GOT3 (cell line): ENCODE results near the gene PC.

Experiments used
- DNase-seq: peaks from one replicate; lab custom pipeline; 2025; ENCODE audit warnings: mixed read lengths; lab: John Stamatoyannopoulos, UW

Gene PC

GRCh38 chr11:66956689-66957290, 1.4 kb downstream of the PC start:
- no peak for DNase-seq

- no peak for DNase-seq
Measured at GRCh38 chr11:66953081-66953833, 4.9 kb downstream of the PC start.

GRCh38 chr11:66951927-66952337, 6.3 kb downstream of the PC start:
- DNase-seq: no peak

- DNase-seq: no peak
Measured at GRCh38 chr11:66951135-66951534, 7.0 kb downstream of the PC start.

GRCh38 chr11:66950112-66950535, 8.1 kb downstream of the PC start:
- no peak for DNase-seq

DNA sequence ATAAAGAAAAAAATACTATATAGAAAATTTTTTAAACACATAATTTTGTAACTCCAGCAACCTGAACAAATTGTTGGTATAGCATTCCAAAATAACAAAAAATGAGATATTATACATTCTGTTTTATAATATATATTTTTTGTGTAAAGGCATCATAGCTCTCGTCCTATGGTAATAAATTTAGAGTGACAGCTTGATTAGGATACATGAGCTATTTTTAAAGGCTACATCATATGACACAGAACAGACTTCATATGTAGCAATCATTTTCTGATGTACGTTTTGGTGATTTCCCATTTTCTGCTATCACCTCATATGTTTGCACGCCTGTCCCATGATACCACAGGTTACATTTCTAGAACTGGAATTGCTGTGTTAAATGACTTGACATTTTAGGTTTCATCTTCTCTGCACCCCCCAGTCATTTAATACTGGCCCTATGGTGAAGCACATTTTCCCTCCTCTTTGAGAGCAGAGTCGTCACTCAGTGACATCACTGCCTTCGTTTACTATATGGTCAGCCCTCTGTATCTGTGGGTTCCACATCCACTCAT, 19.5 kb downstream of the PC start:
- DNase-seq: no peak

- DNase-seq: no peak
Measured at GRCh38 chr11:66937193-66937733, 20.9 kb downstream of the PC start.

DNA sequence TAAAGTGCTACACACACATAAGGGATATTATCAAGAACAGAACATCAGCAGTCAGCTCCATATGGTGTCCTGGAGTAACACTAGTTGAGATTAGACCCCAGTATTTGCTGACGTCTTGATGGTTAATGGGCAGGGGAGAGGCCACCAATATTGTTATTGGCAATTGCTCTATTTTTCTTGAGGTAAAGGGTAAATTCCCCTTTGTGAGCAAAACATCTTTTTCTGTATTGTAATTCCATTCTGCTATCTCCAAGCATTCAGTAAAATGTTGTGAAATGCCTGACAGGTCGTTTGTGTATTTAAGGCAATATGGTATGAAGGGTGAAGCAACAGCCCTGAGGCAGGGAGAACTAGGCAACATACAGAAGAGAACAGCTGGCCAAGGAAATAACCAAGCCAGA, 21.9 kb downstream of the PC start:
- DNase-seq: no peak

GRCh38 chr11:66934950-66935779, 23.0 kb downstream of the PC start:
- no peak for DNase-seq

- DNase-seq: no peak
Measured at GRCh38 chr11:66933531-66933930, 24.7 kb downstream of the PC start.

GRCh38 chr11:66932543-66932942, 25.6 kb downstream of the PC start:
- DNase-seq: no peak

DNA sequence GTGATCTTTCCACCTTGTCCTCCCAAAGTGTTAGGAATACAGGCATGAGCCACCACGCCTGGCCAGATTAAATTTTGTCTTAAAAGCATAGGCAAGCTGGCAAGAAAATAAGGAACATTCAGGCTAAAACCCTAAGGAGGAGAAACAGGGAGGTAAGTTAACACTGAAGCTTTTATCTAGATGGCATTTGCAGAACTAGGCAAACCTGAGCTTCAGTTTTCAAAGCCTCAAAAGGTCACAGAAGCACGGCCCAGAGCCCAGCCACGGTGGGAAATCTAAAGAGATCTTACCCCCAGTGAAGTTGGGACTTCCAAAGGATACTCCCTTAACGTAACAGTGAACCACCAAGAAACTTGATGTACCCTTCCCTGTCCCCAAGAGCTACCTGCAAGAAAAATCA, 28.4 kb downstream of the PC start:
- no peak for DNase-seq

DNA sequence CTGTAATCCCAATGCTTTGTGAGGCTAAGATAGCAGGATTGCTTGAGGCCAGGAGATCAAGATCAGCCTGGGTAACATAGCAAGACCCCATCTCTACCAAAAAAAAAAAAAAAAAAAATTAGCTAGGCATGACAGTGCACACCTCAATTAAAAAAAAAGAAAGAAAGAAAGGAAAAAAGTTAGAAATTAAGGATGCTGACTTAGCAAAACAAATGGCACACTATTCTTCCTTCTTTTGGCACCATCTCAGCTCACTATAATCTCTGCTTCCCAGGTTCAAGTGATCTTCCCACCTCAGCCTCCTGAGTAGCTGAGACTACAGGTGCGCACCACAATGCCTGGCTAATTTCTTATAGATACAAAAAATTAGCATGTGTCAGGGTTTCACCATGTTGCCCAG, 33.9 kb downstream of the PC start:
- no peak for DNase-seq

GRCh38 chr11:66922551-66922950, 35.6 kb downstream of the PC start:
- DNase-seq: no peak

DNA sequence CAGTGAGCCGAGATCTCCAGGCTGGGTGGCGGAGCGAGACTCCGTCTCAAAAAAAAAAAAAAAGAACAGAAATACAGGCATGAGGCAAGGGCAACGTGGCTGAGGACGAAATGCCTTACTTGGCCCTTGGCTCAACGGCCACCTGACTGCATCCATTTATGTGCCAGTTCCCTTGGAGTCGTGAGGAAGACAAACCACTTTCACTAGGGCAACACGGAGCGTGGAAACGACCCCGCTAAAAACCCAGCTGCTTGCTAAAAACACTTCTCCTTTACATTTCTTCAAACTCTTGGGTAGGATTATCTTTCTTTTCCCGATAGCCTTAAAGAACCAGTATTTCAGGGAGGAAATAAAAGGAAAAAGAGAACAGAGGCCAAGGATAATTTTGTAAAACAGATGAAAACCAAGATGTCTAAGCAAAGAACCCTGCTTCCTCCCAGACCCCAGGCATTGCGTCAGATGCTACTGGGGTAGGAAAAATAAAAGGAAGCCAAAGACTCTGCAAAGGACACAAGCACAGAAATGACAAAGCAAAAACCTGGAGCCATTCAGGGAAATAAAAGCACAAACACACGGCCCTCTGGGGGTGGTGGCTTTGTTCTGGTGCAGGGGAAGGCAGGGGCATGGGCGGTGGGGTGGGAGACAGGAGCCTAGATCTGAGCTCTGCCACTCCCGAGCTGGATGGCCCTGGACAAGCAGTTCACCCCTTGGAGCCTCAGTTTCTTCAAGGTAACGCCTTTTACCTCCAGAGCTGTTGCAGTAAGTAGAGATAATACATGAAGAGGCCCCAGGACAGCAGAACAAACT, 37.0 kb downstream of the PC start:
- no peak for DNase-seq

- no peak for DNase-seq
Measured at GRCh38 chr11:66919923-66920322, 38.3 kb downstream of the PC start.

GRCh38 chr11:66918741-66919140, 39.4 kb downstream of the PC start:
- DNase-seq: no peak

DNA sequence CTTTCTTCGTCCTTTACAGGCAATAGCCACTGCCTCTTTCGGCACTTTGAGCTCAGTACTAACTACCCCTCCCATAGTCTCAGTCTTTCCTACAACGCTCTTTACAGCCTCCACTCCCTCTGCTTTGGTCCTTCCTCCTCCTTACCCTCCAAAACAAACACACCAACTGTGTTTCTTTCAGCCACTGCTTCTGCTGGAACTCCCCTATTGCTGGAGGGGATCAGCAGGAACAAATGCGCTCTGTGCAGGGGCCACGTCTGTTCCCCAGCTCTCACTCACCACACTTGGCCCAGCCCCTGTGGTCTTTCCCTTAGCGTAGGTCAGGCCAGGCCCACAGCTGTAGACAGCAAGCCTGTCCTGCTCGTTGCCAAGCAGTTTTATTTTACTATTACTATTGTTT, 42.3 kb downstream of the PC start:
- DNase-seq: no peak

DNA sequence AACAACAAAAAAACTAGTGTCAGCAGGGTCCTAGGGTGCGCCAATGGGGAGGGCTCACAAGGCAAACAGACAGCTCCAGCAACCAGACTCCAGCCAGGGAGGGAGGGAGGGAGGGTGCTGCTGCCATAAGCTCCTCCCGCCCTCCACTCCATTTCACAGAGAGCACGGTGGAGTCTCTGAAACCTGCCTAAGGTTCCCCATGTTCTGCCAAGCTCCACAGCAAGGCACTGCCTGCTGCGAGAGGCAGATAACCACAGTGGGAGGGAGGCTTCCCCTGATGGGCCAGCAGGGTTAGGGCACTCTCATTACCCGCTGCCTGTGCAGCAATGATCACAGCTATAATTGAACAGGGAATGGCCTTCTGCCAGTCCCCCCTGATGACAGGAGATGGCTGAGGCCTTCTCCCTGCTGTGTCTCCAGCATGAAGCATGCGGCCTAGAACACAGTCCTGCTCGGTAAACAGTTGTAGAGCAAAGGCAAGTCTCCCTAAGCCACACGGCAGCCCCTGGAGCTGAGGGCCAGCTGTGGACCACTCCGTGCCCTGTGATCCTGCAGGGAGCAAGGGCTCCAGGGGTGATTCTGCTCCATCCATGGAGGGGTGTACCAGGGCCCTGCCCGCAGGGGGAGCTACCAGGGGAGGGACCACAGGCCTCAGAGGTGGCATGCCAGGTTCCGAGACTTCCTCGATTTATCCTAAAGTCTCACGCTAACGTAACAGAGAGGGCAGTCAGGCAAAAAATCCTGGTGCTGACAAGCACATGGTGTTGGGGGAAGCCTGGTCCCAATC, 42.9 kb downstream of the PC start:
- no peak for DNase-seq

- DNase-seq: no peak
Measured at GRCh38 chr11:66914505-66914904, 43.7 kb downstream of the PC start.

DNA sequence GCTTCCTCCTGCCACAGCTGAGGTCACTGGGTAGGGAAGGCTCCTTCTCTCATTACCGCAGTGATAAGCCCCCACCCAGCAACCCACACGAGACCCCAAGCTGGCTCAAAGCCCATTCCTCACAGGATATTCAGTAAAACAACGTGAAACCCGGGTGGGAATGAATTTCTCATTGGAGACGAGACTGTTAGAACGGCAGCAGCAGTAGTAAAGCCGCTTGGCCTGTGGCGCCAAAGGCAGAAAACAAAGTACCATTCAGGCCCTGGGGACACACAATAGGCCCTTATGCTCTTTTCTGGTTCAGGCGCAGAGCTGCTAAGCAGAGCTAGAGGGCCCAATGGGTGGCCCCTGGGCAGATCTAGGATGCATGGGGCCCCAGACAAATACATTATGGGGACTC, 45.3 kb downstream of the PC start:
- DNase-seq: no peak
